ENCODE data around the gene NUDT5.
"Not testable (repeated sequence)": the region's sequence is repeated elsewhere in the genome, so short reads cannot be mapped to it uniquely, and the experiment has no call there.

The NUDT5 gene

DNA sequence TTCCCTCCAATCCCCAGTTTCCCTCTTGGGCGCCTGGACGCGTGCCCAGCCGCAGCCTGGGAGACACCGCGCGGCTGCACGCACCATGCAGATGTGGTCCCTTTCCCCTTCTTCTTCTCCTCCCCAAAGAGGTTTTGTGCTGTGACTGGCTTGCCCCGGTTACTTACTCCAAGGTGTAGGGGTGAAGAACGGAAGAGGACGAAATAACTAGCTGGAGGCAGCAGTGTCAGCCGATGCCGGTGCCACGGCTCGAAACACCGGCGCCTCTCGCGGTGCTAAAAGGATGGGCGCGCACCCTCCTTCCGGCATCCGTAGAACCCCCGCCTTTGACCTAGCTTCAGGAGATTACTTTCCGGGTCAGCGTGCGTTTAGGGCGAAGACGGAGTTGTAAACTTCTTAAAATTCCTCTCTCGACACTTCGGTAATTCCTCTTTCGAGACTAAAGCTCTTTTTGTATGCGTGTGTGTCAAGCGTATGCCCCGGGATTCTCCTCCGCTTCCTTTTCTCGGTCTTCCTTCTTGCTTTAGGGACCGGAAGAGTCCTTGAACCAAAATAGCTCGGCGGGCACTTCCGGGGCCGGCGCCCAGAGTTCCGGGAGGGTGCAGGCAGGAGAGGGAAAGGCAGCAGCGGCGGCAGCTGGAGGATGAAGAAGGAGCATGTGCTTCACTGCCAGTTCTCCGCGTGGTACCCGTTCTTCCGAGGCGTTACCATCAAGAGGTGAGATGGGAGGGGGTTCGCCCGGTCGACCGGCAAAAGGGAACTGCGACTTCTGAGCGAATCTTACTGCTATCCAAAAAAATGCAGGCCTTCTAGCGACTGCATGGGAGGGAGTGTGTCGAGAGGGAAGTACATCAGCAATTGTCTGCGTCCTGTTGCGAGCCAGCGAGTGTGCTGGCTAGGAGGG lies at the start of gene NUDT5, which contains the start of gene CDC123:
Gene NUDT5 (minus strand): TSS at position 289 of the 904 bp plus-strand sequence. CDS start 9,600 bp downstream, outside the sequence.
Gene CDC123 (plus strand): TSS at position 586 of the 904 bp plus-strand sequence. CDS start 58 bp downstream, at position 644.
- peak; percentile 57 for FAIRE-seq
- TF ChIP-seq POLR2A (IDR thresholded peaks at IDR 0.05; ENCODE audit: low read depth, low read length), result peak; percentile 79
- peak; percentile 77 for DNase-seq (ENCODE audit: insufficient read length, low spot score)

DNA sequence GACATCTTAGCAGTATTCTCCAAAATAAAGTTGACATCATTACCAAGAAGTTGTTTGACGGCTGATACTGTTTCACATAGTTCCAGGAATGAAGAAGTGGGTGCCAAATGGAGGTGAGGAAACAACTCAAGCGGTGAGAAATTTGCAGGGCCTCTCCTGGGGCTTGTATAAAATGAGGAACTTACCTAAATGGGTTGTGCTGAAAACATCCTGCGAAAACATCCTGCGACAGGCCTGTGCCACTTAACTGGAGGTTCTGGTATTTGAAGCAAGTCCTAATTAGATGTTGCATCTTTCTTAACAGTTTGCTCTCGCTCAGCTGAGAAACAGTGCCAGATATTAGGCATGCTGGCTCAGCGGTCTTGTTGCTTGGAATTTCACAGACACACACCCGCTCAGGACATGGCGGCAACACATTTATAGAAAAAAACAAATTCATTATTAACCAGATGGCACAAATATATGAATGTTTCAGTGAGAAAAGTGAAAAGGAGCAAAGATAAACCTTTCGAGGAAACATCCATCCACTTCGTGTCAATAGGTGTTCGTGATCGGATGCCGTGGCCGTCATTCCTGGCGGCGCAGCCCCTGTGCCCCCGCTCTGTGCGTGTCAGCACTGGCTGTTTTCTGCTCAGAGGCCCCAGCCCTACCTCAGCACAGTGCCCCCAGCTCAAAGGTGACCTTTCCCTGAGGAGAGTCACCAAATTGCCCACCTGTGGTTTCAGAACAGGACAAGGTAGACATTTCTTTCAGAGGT lies 48.4 kb upstream of the NUDT5 start:
- no peak for TF ChIP-seq POLR2A (IDR thresholded peaks at IDR 0.05; ENCODE audit: low read depth, low read length)
- no peak for FAIRE-seq
- no peak for DNase-seq (ENCODE audit: insufficient read length, low spot score)

DNA sequence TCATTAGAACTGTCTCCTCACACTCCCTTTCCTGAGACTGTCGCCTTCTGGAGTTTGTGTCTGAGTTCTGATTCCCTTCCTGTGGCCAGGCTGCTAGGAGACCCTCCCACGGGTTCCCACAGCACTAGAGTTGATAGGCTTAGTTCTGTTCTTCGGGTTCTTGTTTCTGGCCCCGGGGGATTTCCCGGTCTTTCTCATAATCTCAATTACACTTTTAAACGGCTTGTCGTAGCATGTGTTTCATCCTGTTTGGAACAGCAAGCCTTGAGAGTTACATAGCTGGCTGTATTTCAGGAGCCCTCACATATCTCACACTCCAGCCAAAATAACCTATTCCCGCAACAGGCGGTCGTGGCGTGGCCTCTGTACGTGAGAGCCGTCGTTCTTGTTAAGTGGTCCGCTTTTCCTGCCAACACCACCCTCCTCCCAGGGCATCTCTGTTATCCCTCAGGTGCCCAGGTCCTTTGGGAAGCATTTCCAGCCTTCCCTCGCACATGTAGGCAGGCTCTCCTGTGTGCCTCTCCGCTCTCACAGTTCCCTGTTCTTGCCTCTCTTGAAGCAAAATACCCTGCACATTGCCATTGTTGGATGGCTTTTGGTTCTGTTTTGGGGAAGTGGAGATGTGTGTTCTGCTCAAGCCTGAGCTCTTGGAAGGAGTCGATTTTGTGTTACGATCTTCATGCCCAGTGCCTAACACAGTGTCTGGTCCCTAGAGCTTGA lies 46.3 kb upstream of the NUDT5 start:
- no peak for FAIRE-seq
- DNase-seq (ENCODE audit: insufficient read length, low spot score), result no peak

DNA sequence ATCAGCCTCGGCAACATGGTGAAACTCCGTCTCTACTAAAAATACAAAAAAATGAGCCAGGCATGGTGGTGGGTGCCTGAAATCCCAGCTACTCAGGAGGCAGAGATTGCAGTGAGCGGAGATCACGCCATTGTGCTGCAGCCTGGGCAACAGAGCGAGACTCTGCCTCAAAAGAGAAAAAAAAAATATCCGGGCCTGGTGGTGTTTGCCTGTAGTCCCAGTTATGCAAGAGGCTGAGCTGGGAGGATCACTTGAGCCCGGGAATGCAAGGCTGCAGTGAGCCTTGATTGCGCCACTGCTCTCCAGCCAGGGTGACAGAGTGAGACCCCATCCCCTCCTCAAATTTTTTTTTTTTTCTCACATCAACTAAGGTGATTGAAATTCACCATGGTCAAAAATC lies 43.1 kb upstream of the NUDT5 start:
- no peak for TF ChIP-seq POLR2A (IDR thresholded peaks at IDR 0.05; ENCODE audit: low read depth, low read length)
- no peak for FAIRE-seq

More for the DNA sequence above, 46.3 kb upstream of the NUDT5 start:
- no peak for TF ChIP-seq POLR2A (IDR thresholded peaks at IDR 0.05; ENCODE audit: low read depth, low read length)

DNA sequence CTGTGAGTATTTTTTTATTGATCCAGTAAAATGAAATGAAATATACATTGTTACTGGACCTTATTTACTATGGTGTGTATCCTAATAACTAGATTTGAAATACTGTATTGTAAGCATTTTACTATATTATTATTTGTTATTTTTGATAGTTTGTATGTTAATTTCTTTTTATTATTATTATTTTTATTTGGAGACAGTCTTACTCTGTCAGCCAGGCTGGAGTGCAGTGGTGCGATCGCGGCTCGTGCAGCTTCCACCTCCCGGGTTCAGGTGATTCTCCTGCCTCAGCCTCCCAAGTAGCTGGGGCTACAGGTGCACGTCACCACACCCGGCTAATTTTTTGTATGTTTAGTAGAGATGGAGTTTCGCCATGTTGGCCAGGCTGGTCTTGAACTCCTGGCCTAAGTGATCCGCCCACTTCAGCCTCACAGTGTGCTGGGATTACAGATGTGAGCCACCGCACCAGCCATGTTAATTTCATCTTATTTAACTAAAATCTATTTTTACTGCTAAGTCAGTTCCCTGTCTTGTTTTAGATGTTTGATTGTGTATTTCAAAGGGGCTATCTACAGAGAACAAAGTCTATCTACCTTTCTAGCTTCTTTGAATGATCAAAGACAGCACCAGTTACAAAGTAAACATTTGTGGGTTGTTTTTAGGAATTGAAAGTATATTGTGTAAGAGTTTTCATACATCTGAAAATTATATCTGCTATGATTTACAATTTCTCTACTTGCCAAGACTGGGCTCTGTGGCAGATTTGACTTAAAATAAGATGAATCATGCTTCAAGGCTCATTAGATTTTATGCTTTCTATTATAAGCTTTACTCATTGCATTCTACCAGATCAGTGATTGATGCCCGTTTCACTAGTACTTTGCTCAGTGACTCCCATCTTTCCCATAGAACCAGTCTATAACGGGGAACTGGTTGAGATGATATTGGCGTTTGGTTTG lies 41.9 kb upstream of the NUDT5 start:
- no peak for TF ChIP-seq POLR2A (IDR thresholded peaks at IDR 0.05; ENCODE audit: low read depth, low read length)
- no peak for FAIRE-seq
- DNase-seq (ENCODE audit: insufficient read length, low spot score), result no peak

More for the DNA sequence above, 43.1 kb upstream of the NUDT5 start:
- DNase-seq (ENCODE audit: insufficient read length, low spot score), result no peak

DNA sequence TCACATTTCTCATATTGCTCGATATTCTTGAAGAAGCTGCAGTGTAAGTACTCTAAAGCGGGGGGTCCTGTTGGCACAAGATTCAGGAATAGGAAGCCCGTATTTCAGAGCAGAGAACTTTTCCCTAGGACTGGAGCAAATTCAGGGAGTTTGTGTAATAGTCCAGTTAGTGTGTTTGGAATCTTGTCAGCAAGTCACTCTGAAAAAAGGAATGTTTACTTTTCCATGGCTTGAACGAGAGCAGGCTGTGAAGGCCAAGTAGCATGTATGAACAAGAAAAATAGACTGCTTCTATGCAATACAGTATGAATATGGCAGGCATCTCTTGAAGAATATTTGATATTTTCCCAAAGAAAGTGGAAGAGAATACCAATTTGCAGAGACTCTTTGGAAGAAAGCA lies 40.1 kb upstream of the NUDT5 start:
- no peak for TF ChIP-seq POLR2A (IDR thresholded peaks at IDR 0.05; ENCODE audit: low read depth, low read length)
- DNase-seq (ENCODE audit: insufficient read length, low spot score), result no peak
- no peak for FAIRE-seq

DNA sequence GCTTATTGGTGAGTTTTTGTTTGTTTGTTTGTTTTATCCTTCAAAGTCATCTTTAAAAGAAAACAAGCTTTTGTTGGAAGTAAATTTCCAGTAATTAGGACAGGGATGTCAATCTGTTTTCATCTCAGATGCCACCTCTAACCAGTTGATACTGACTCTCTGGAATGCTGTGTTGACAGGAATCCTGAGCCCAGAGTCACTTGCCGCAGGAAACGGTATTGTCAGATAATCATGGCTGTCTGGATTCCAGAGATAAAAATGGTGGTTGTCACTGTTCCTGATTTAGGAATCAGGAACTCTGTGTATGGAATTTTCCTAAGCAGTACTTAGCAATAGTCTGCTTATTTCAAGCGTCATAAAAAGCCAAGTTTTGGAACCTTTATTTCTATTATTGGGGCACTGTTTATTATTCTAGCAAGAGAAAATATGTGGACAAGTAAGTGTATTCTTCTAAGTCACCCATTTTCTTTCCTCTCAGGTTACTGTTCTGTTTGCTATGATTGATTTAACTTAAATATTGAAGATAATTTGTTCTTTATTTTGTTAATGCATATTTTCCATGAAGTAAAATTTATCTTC lies 39.5 kb upstream of the NUDT5 start:
- DNase-seq (ENCODE audit: insufficient read length, low spot score), result no peak
- FAIRE-seq, result no peak
- TF ChIP-seq POLR2A (IDR thresholded peaks at IDR 0.05; ENCODE audit: low read depth, low read length), result no peak

DNA sequence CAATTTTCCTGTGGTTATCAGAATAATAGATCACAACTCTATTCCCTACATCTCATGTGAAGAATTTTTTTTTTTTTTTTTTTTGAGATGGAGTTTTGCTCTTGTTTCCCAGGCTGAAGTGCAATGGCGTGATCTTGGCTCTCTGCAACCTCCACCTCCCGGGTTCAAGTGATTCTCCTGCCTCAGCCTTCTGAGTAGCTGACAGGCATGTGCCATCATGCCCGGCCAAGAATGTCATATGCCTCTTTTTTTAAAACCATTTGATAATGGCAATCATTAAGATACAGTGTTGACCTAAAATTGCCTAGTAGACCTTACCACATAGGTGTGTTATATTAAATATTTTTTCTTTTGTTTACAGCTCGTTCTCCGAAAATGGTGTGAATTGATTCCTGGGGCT lies 39.0 kb upstream of the NUDT5 start:
- FAIRE-seq; DNase-seq (ENCODE audit: insufficient read length, low spot score): not testable (repeated sequence)

DNA sequence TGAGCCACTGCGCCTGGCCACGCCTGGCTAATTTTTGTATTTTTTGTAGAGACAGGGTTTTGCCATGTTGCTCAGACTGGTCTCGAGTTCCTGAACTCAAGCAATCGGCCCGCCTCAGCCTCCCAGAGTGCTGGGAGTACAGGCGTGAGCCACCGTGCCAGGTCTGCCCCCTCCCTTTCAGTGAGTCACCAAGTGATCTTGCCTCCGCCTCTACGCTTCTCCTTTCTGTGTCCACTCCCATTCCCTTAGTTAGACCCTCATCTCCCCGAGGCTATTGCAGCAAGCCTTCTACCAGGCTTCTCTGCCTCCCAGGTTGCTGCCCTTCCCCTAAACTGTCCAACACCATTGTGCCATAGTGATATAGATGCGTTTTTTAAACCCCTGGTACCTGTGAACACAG lies 33.2 kb upstream of the NUDT5 start:
- FAIRE-seq, result no peak
- no peak for DNase-seq (ENCODE audit: insufficient read length, low spot score)
- no peak for TF ChIP-seq POLR2A (IDR thresholded peaks at IDR 0.05; ENCODE audit: low read depth, low read length)

DNA sequence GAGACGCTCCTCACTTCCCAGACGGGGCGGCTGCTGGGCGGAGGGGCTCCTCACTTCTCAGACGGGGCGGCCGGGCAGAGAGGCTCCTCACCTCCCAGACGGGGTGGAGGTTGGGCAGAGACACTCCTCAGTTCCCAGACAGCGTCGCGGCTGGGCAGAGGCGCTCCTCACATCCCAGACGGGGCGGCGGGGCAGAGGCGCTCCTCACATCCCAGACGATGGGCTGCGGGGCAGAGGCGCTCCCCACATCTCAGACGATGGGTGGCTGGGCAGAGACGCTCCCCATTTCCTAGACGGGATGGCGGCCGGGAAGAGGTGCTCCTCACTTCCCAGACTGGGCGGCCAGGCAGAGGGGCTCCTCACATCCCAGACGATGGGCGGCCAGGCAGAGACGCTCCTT lies 30.7 kb upstream of the NUDT5 start:
- DNase-seq (ENCODE audit: insufficient read length, low spot score); FAIRE-seq: not testable (repeated sequence)

DNA sequence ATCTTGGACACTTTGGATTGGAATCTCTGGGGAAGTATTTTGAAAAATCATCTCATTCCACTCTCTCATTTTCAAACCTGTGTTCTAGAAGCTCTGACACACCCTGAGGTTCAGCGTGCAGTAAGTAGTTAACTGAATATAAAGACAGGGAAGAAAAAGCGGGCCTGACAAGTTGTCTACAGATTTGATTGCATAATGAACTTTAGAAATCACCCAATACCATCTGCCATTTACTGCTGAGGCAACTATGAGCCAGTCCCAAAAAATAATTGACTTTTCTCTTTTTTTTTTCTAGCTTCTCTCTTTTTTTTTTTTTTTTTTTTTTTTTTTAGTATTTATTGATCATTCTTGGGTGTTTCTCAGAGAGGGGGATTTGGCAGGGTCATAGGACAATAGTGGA lies 29.8 kb upstream of the NUDT5 start:
- FAIRE-seq, result no peak
- DNase-seq (ENCODE audit: insufficient read length, low spot score), result no peak
- TF ChIP-seq POLR2A (IDR thresholded peaks at IDR 0.05; ENCODE audit: low read depth, low read length), result no peak

Data from H54 (cell line).